HUES64 (cell line): Measurements from ENCODE around the gene CDCA3.

Experiments used
- H3K27ac ChIP-seq: 2 replicates; pipeline ENCODE4 v1.7.0; 2013; ENCODE audit warnings: low read depth, low read length, inconsistent platforms
- H3K27me3 ChIP-seq: 2 replicates; pipeline ENCODE4 v1.6.1; 2013; ENCODE audit warnings: mild to moderate bottlenecking, low read length; ENCODE audit not compliant: insufficient read depth
- H3K36me3 ChIP-seq: 2 replicates; pipeline ENCODE4 v1.6.1; 2013; ENCODE audit warnings: mild to moderate bottlenecking, low read length; ENCODE audit not compliant: insufficient read depth
- H3K4me1 ChIP-seq: 2 replicates; pipeline ENCODE4 v1.6.1; 2013; ENCODE audit warnings: mild to moderate bottlenecking, low read length, moderate library complexity; ENCODE audit not compliant: insufficient read depth
- H3K4me3 ChIP-seq: 2 replicates; pipeline ENCODE4 v1.5.1; 2013; ENCODE audit warnings: mild to moderate bottlenecking, low read length, moderate library complexity
- H3K9ac ChIP-seq: 2 replicates; pipeline ENCODE4 v1.6.1; 2013; ENCODE audit warnings: mild to moderate bottlenecking, low read depth, low read length
- H3K9me3 ChIP-seq: 2 replicates; pipeline ENCODE4 v1.6.1; 2013; ENCODE audit warnings: low read depth, low read length; ENCODE audit not compliant: insufficient read depth
- WGBS: fragments of 150-250, 120-280 bp; methylation state at CpG from one replicate; pipeline ENCODE4 v1.1.7; 2013; ENCODE audit warnings: missing lambda C conversion rate; 5-methylcytosine and 5-hydroxymethylcytosine counted together

Gene CDCA3

DNA sequence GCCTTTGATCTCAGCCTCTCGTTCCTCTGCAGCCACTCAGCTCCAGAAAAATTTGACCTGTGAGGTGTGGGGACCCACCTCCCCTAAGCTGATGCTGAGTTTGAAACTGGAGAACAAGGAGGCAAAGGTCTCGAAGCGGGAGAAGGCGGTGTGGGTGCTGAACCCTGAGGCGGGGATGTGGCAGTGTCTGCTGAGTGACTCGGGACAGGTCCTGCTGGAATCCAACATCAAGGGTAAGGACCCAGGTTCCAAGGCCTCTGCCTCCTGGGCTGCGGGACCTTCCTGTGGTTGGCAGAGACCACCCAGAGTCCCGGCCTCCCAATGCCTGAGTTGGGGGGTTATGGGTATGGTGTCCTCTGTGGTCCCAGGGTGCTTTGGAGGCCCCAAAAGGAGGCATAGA, 34.0 kb downstream of the CDCA3 start:
- WGBS = 88% methylated on average over 8 of the region's 8 CpGs
- peaks cover 16% of the 10 kb centered on the region for H3K27me3 ChIP-seq

DNA sequence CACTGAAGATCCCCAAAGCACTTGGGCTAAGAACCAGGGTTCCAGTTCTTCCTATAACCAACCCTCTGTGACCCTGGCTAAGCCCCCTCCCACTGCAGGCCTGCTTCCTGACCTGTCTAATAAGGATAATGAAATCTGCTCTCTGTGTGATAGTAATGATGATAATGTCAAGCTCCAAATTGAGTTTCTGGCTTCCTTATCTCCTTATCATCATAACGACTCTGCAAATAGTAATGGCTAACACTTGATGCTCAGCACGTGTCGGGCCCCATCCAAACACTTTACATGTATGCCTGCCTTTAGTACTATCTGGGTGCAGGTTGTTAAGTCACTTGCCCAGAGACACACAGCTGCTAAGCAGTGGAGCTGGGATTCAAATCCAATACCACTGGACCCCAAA, 34.5 kb downstream of the CDCA3 start:
- no peaks in the 10 kb centered on the region for H3K9me3 ChIP-seq
- no peak overlapping the region for H3K27ac ChIP-seq

More for the DNA sequence above, 34.0 kb downstream of the CDCA3 start:
- no peak overlapping the region for H3K9ac ChIP-seq
- H3K36me3 ChIP-seq = no peaks in the 10 kb centered on the region
- H3K4me3 ChIP-seq = no peak overlapping the region
- H3K4me1 ChIP-seq = peaks cover 31% of the 10 kb centered on the region
- H3K27ac ChIP-seq = no peak overlapping the region
- no peaks in the 10 kb centered on the region for H3K9me3 ChIP-seq

DNA sequence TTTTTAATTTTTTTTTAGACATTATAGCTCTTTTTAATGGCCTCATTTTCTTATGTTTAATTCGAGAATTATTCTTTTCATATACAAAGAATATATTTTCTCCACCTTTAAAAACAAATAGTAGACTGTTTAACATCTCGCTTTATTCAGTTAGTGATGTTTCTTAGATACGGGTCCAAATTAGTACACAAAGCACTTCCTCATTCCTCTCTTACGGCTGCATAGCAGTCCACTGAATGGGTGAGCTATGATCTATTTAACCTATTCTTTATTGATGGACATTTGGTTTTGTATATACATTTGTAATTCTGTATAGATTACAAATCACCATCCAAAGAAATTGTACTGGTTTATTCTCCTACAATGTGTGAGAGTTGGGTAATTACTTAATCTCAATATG, 37.7 kb downstream of the CDCA3 start:
- WGBS = 100% methylated on average over 1 of the region's 4 CpGs
- H3K9ac ChIP-seq = no peak overlapping the region
- H3K4me3 ChIP-seq = no peak overlapping the region
- H3K36me3 ChIP-seq = no peaks in the 10 kb centered on the region
- H3K9me3 ChIP-seq = no peaks in the 10 kb centered on the region
- H3K4me1 ChIP-seq = peaks cover 14% of the 10 kb centered on the region
- 0 out of 2 replicates have a peak, but pooled peaks cover 3% of the 10 kb centered on the region for H3K27me3 ChIP-seq
- H3K27ac ChIP-seq = no peak overlapping the region

More for the DNA sequence above, 34.5 kb downstream of the CDCA3 start:
- no peak overlapping the region for H3K4me3 ChIP-seq
- peaks cover 12% of the 10 kb centered on the region for H3K27me3 ChIP-seq
- WGBS = 86% methylated on average over 3 of the region's 3 CpGs
- H3K9ac ChIP-seq = no peak overlapping the region
- H3K36me3 ChIP-seq = no peaks in the 10 kb centered on the region
- H3K4me1 ChIP-seq = peaks cover 28% of the 10 kb centered on the region

DNA sequence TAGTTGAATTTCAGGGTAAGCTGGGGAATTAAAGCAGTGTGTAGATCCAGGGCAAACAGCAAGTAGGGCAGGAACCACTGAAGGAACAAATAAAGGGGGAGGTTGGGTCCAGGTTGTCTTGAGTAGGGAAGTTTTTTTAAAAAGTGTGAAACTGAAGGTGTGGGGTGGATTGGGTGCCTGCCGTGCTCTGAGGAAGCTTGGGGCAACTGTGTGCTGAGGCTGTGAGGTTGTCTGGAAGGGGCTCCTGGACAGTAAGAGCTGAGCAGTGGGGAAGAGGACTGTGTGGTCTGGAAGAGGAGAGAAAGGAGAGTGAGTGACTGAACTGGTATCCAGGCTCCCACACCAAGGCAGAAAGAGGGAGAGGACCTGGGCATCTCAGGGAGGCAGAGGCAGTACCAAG, 40.3 kb downstream of the CDCA3 start:
- Histone ChIP-seq H3K4me1 (peaks cover 13% of the 10 kb centered on the region), H3K9me3 (no peaks in the 10 kb centered on the region), H3K27ac (no peak overlapping the region), H3K36me3 (no peaks in the 10 kb centered on the region), H3K4me3 (no peak overlapping the region), H3K9ac (no peak overlapping the region), H3K27me3 (0 out of 2 replicates have a peak, but pooled peaks cover 3% of the 10 kb centered on the region)
- 91% methylated on average over 1 of the region's 1 CpG for WGBS

DNA sequence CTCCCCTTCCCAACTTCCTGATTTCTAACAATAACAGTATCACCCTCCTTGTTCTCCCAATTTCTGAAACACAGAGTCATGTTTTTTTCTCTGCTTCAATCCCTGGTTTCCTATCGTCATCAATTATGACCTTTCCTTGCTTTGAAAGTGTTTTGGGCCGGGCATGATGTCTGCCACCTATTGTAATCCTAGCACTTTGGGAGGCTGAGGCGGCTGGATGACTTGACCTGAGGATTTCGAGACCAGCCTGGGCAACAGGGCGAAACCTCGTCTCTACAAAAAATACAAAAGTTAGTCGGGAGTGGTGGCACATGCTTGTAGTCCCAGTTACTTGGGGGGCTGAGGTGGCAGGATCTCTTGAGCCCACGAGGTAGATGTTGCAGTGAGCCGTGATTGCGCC, 42.0 kb downstream of the CDCA3 start:
- Histone ChIP-seq H3K9ac (no peak overlapping the region), H3K4me1 (peaks cover 13% of the 10 kb centered on the region), H3K36me3 (no peaks in the 10 kb centered on the region), H3K9me3 (no peaks in the 10 kb centered on the region), H3K4me3 (no peak overlapping the region), H3K27ac (no peak overlapping the region), H3K27me3 (no peaks in the 10 kb centered on the region)
- 82% methylated on average over 10 of the region's 10 CpGs for WGBS

DNA sequence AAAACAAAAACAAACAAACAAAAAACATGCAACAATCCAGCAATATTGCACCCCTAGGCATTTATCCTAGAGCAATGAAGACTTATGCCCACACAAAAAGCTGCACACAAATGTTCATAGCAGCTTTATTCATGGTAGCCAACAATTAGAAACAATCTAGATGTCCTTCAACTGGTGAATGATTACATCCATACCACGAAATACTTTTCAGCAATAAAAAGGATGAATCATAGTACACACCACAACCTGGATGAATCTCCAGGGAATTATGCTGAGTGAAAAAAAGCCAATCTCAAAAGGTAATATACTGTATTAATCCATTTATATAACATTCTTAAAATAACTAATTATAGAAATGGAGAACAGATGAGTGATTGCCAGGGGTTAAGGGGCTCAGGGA, 43.9 kb downstream of the CDCA3 start:
- H3K9ac ChIP-seq = no peak overlapping the region
- H3K9me3 ChIP-seq = no peaks in the 10 kb centered on the region
- 90% methylated on average over 1 of the region's 1 CpG for WGBS
- H3K27ac ChIP-seq = no peak overlapping the region
- H3K27me3 ChIP-seq = no peaks in the 10 kb centered on the region
- H3K4me3 ChIP-seq = no peak overlapping the region
- H3K4me1 ChIP-seq = peaks cover 13% of the 10 kb centered on the region
- H3K36me3 ChIP-seq = no peaks in the 10 kb centered on the region

DNA sequence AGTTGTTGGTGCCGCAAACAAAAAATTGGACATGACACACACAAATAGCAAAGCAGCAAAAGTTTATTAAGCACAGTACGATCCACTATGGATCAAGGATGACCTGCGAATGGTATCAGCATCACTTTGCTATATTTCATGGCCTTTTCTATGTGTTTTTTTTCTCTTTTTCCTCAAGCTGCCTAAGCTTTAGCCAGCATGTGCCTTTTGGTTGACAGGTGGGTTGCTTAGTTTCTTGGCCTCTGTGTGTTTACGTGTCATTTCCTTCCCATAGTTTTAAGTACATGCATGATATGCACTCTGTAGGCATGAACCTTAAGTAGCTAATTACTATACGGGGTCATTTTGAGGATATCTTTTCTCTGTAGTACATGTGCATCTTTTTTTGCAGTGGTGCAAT, 51.9 kb downstream of the CDCA3 start:
- Histone ChIP-seq H3K4me3 (no peak overlapping the region), H3K27me3 (no peaks in the 10 kb centered on the region), H3K27ac (no peak overlapping the region), H3K4me1 (no peaks in the 10 kb centered on the region), H3K9ac (no peak overlapping the region), H3K36me3 (no peaks in the 10 kb centered on the region), H3K9me3 (no peaks in the 10 kb centered on the region)
- WGBS = 89% methylated on average over 5 of the region's 5 CpGs
